Endothelial cell of umbilical vein (primary cell): ENCODE results near the gene WDPCP. TPM values are rescaled to one million over a fixed set of nuclear protein-coding genes. Genes with fewer than 3 reads are reported as not detected.
"Not testable (repeated sequence)": the region's sequence is repeated elsewhere in the genome, so short reads cannot be mapped to it uniquely, and the experiment has no call there.

Source experiments
- BruUV-seq: library from RNA; stranded (reverse); fragments of 400-500 nt; replicated peaks from 2 replicates; lab custom pipeline; 2021; lab: Mats Ljungman, UMichigan
- CTCF ChIA-PET: fragments of 300-600, 350-600 bp; sonication (Branson Sonifier 250); formaldehyde crosslinking; loops from one replicate; lab custom pipeline; 2021; ENCODE audit warnings: antibody characterized with exemption, inconsistent platforms; lab: Charles Lee
- POLR2A ChIA-PET: fragments of 300-600, 350-600 bp; sonication (Branson Sonifier 250); formaldehyde crosslinking; loops from one replicate; lab custom pipeline; 2021; ENCODE audit warnings: antibody characterized with exemption, inconsistent platforms; lab: Charles Lee
- DNase-seq: peaks from one replicate; pipeline ENCODE4 v3.0.0-alpha.2; 2011; ENCODE audit warnings: low read depth, low spot score
- FAIRE-seq: peaks from 2 replicates; lab custom pipeline; 2011; peaks lifted over from hg19 to GRCh38; lab: Jason Lieb, UNC
- H2AFZ ChIP-seq: 2 replicates; pipeline ENCODE4 v1.6.0; 2012; ENCODE audit warnings: low read depth, low read length, control low read depth, inconsistent platforms
- H3K27ac ChIP-seq: 2 replicates; pipeline ENCODE4 v1.5.1; 2011; ENCODE audit warnings: low read depth, mild to moderate bottlenecking, control low read depth, low read length, moderate library complexity; ENCODE audit not compliant: insufficient read depth
- H3K27me3 ChIP-seq, 2 experiments: 2 replicates each; pipeline versions ENCODE4 v1.6.0 to v1.6.1; 2011; ENCODE audit warnings: low read length in 2 of 2, mixed read lengths in 1 of 2; ENCODE audit not compliant: control insufficient read depth in 2 of 2, insufficient read depth in 2 of 2
- H3K36me3 ChIP-seq, 2 experiments: 2 replicates in 1 of 2; 3 replicates in 1 of 2; pipeline ENCODE4 v1.5.1; 2011; ENCODE audit warnings: low read length in 2 of 2, mild to moderate bottlenecking in 1 of 2, moderate library complexity in 1 of 2; ENCODE audit not compliant: control insufficient read depth in 2 of 2, insufficient read depth in 2 of 2; ENCODE audit errors: extremely low read depth in 1 of 2
- H3K4me1 ChIP-seq: 3 replicates; pipeline ENCODE4 v1.5.1; 2011; ENCODE audit warnings: mild to moderate bottlenecking, low read length; ENCODE audit not compliant: control insufficient read depth, insufficient read depth; ENCODE audit errors: extremely low read depth
- H3K4me2 ChIP-seq: 2 replicates; pipeline ENCODE4 v1.6.1; 2011; ENCODE audit warnings: low read length, control low read depth, mixed read lengths; ENCODE audit not compliant: insufficient read depth
- H3K4me3 ChIP-seq, 3 experiments: fragments of 200-600 bp in 1 of 3; sonication (generic), shearing (Covaris generic) in 1 of 3; replicated peaks in 1 of 3; 2 replicates each; pipeline ENCODE4 v1.5.1; 2011 to 2016; ENCODE audit warnings: control low read depth in 3 of 3, low read length in 3 of 3, mild to moderate bottlenecking in 2 of 3, inconsistent platforms in 1 of 3, low read depth in 1 of 3, moderate library complexity in 1 of 3; ENCODE audit not compliant: insufficient read depth in 1 of 3
- H3K79me2 ChIP-seq: 2 replicates; pipeline ENCODE4 v1.6.0; 2012; ENCODE audit warnings: low read length, inconsistent platforms; ENCODE audit not compliant: control insufficient read depth, insufficient read depth
- H3K9ac ChIP-seq: replicated peaks from 2 replicates; pipeline ENCODE3; 2011; ENCODE audit warnings: low read length, control low read depth; ENCODE audit not compliant: insufficient read depth; ENCODE audit errors: extremely low read depth
- H3K9me1 ChIP-seq: replicated peaks from 3 replicates; pipeline ENCODE4 v1.6.0; 2011; ENCODE audit warnings: mild to moderate bottlenecking, low read length; ENCODE audit not compliant: control insufficient read depth, insufficient read depth; ENCODE audit errors: extremely low read depth
- H3K9me3 ChIP-seq: replicated peaks from 2 replicates; pipeline ENCODE4 v1.5.1; 2012; ENCODE audit warnings: low read length, inconsistent platforms; ENCODE audit not compliant: control insufficient read depth, insufficient read depth
- H4K20me1 ChIP-seq: replicated peaks from 2 replicates; pipeline ENCODE3; 2011; ENCODE audit warnings: mild to moderate bottlenecking, low read length; ENCODE audit not compliant: control insufficient read depth, insufficient read depth; ENCODE audit errors: extremely low read depth
- EZH2 ChIP-seq: IDR thresholded peaks from 2 replicates; pipeline ENCODE4 v1.6.1; 2012; ENCODE audit warnings: borderline replicate concordance, low read depth, mild to moderate bottlenecking, moderate library complexity, low read length, inconsistent platforms; ENCODE audit not compliant: severe bottlenecking
- FOS ChIP-seq: IDR thresholded peaks from 2 replicates; pipeline ENCODE4 v1.6.1; 2011; ENCODE audit warnings: mild to moderate bottlenecking, low read length, moderate library complexity, borderline replicate concordance; ENCODE audit not compliant: insufficient read depth
- GATA2 ChIP-seq: IDR thresholded peaks from 2 replicates; pipeline ENCODE4 v1.7.0; 2011; ENCODE audit warnings: low read depth, mild to moderate bottlenecking, moderate library complexity, mixed read lengths, low read length; ENCODE audit not compliant: insufficient read length, insufficient read depth
- JUN ChIP-seq: IDR thresholded peaks from 2 replicates; pipeline ENCODE4 v1.6.1; 2011; ENCODE audit warnings: borderline replicate concordance, low read depth; ENCODE audit not compliant: insufficient read length, insufficient read depth
- MYC ChIP-seq: IDR thresholded peaks from one replicate; pipeline ENCODE4 v1.6.1; 2011; ENCODE audit warnings: mild to moderate bottlenecking, low read depth, low read length
- POLR2A ChIP-seq: IDR thresholded peaks from 2 replicates; pipeline ENCODE4 v1.6.1; 2012; ENCODE audit warnings: low read depth, mild to moderate bottlenecking, control low read depth, low read length
- POLR2AphosphoS5 ChIP-seq: IDR thresholded peaks from 2 replicates; pipeline ENCODE4 v1.6.1; 2012; ENCODE audit warnings: low read depth, mild to moderate bottlenecking, control low read depth, low read length, moderate library complexity; ENCODE audit not compliant: insufficient read depth
- dilution Hi-C: fragments of 300-500 bp; cut with MboI; formaldehyde crosslinking; loops from one replicate; pipeline ENCODE4 v1.15.0; 2019; ENCODE audit warnings: low sequenced_read_pairs; ENCODE audit not compliant: extremely low pct_ligation_motif_present
- intact Hi-C: fragments of 100-400 bp; cut with micrococcal nuclease; formaldehyde crosslinking; loops from one replicate; pipeline ENCODE4 v1.10.0; 2022
- polyA plus RNA-seq, 4 experiments: library from polyadenylated mRNA; depleted of rRNA in 3 of 4; stranded (reverse) in 3 of 4; unstranded in 1 of 4; fragments of >200 nt; gene quantifications; 2 replicates each; pipeline versions ENCODE4 v1.2.1 to v1.2.3, GENCODE V29; 2011 to 2012; ENCODE audit warnings: missing spikeins in 1 of 4
- total RNA-seq: library from RNA; stranded (reverse); gene quantifications from 2 replicates; pipeline ENCODE4 v1.2.3, GENCODE V29; 2021
- TF ChIP-seq, protein P1 (sequence below): IDR thresholded peaks from 2 replicates; pipeline ENCODE4 v1.6.1; 2011; ENCODE audit not compliant: insufficient read depth, insufficient read length

The WDPCP gene
- total and polyA plus RNA-seq, 2 donors (not counting 3 experiments of a cell fraction or from before 2014, with no cell fraction given), result 4.0 to 8.8 TPM

DNA sequence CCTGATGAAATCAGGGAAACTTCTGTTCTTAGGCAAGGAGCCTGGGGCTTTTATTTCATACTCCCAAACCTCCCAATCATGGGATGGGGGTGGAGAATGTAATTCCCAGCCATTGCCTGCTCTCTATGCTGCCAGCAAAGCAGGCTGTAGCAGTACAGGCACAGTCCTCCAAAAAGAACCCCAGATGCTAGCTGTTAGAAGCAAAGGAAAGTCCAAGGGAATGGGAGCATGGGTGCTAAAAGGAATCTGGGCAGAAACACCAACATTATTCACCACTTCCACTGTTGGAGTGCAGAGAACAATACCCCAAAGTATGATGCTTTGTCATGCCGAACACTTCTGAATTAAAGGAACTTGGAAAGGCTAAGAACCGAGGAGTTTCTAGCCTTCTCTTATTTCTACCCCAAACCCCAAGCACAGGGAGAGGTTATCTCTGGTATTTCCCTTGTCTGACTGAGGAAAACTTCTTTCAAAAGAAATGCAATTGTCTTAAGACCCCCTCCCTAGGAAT, 25.2 kb upstream of the WDPCP start:
- Histone ChIP-seq H4K20me1 (no peaks in the 10 kb centered on the region), H3K4me3 (no peak overlapping the region), H3K4me2 (no peak overlapping the region), H3K9me3 (no peaks in the 10 kb centered on the region), H3K4me1 (no peaks in the 10 kb centered on the region), H3K36me3 (no peaks in the 10 kb centered on the region), H2AFZ (no peak overlapping the region), H3K79me2 (no peaks in the 10 kb centered on the region), H3K27me3 (peaks cover 2 to 6% of the 10 kb centered on the region in 2 experiments), H3K9ac (no peak overlapping the region), H3K27ac (no peak overlapping the region), H3K9me1 (no peaks in the 10 kb centered on the region)
- FAIRE-seq (no peak), DNase-seq (no peak)
- dilution Hi-C loops, result no loop called here
- BruUV-seq, result no TSS peak
- POLR2A ChIA-PET, result no interaction called here
- intact Hi-C loops, result loop anchor here (5.0 kb wide), 1 partner anchor 1926 kb away; no protein-coding TSS in a partner anchor
- CTCF ChIA-PET, result no interaction called here
- TF ChIP-seq MYC (no peak), GATA2 (no peak), FOS (no peak), POLR2A (no peak), EZH2 (no peak), JUN (no peak)

DNA sequence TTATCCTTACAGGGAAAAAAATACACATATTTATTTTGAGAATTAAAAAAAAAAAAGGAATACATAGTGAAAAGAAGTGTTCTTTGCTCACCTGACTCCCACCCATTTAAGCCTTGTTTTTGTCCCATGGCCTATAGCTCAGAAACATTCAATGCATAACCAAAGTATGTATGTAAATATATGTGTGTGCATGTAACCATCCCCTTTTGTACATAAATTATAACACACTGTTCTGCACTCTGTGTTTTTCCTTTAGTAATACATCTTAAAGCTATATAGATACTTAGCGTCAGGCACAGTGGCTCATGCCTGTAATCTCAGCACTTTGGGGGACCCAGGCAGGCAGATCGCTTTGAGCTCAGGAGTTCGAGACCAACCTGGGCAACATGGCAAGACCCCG, 22.2 kb upstream of the WDPCP start:
- DNase-seq (no peak), FAIRE-seq (no peak)
- no peak for TF ChIP-seq EZH2
- TF ChIP-seq, protein P1, sequence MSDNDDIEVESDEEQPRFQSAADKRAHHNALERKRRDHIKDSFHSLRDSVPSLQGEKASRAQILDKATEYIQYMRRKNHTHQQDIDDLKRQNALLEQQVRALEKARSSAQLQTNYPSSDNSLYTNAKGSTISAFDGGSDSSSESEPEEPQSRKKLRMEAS, result no peak
- no peak for TF ChIP-seq GATA2
- no peak for TF ChIP-seq POLR2AphosphoS5
- Histone ChIP-seq H3K27ac (no peak overlapping the region), H3K27me3 (peaks cover 0 to 2% of the 10 kb centered on the region in 2 experiments), H3K9me1 (peaks cover 2% of the 10 kb centered on the region), H2AFZ (no peak overlapping the region), H3K4me1 (no peaks in the 10 kb centered on the region), H3K9ac (no peak overlapping the region), H4K20me1 (no peaks in the 10 kb centered on the region), H3K79me2 (no peaks in the 10 kb centered on the region), H3K9me3 (no peaks in the 10 kb centered on the region), H3K36me3 (peaks cover 7% of the 10 kb centered on the region in 2 experiments), H3K4me2 (no peak overlapping the region), H3K4me3 (no peak overlapping the region)
- POLR2A ChIA-PET, result no interaction called here
- dilution Hi-C loops (no loop called here), intact Hi-C loops (loop anchor here (5.0 kb wide), 1 partner anchor 1923 kb away; no protein-coding TSS in a partner anchor)
- no TSS peak for BruUV-seq
- CTCF ChIA-PET, result no interaction called here

DNA sequence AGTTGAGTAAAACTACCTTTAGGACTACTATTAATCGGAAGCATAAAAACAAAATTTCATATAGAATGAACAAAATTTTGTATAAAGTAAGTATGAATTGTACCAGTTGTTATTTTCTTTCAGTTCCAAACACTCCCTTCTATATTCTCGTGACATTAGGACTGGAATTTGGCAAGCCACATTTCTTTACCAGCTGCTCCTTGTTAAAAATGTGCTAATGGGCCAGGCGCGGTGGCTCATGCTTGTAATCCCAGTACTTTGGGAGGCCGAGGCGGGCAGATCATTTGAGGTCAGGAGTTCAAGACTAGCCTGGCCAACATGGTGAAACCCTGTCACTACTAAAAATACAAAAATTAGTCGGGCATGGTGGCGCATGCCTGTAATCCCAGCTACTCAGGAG, 20.6 kb upstream of the WDPCP start:
- CTCF ChIA-PET, BruUV-seq, H3K79me2 ChIP-seq, H3K4me2 ChIP-seq, dilution Hi-C loops, H3K27ac ChIP-seq, H3K9me3 ChIP-seq, H3K4me1 ChIP-seq, H2AFZ ChIP-seq, H3K4me3 ChIP-seq, FAIRE-seq, H3K27me3 ChIP-seq, DNase-seq, H3K9me1 ChIP-seq, intact Hi-C loops, H4K20me1 ChIP-seq, H3K9ac ChIP-seq: not testable (repeated sequence)
- H3K36me3 ChIP-seq, result peaks cover 16 to 17% of the 10 kb centered on the region in 2 experiments
- POLR2A ChIA-PET, result interaction anchor here (1.0 kb wide), 1 partner anchor 21 kb away, joined by 3 read pairs; no protein-coding TSS in a partner anchor
